Hematopoietic multipotent progenitor cell treated with erythropoietin and hydrocortisone succinate and interleukin-3 and kit ligand, for 6 days (in vitro differentiated cells): ENCODE results near the gene UFD1.

Experiments
- DNase-seq: peaks from one replicate; pipeline ENCODE4 v3.0.0-alpha.2; 2015

The UFD1 gene

GRCh38 chr22:19466848-19467752, 11.9 kb downstream of the UFD1 start:
- peak; percentile 16 for DNase-seq

- DNase-seq, result no peak
Measured at GRCh38 chr22:19466126-19466716, 12.8 kb downstream of the UFD1 start.

- no peak for DNase-seq
Measured at GRCh38 chr22:19464975-19465374, 14.0 kb downstream of the UFD1 start.

GRCh38 chr22:19464546-19464945, 14.4 kb downstream of the UFD1 start:
- no peak for DNase-seq

- no peak for DNase-seq
Measured at GRCh38 chr22:19463491-19464469, 15.2 kb downstream of the UFD1 start.

GRCh38 chr22:19463008-19463407, 16.0 kb downstream of the UFD1 start:
- DNase-seq, result no peak

- DNase-seq, result no peak
Measured at GRCh38 chr22:19461506-19461905, 17.5 kb downstream of the UFD1 start.

GRCh38 chr22:19460036-19460435, 19.0 kb downstream of the UFD1 start:
- no peak for DNase-seq

GRCh38 chr22:19457828-19458428, 21.1 kb downstream of the UFD1 start:
- DNase-seq, result no peak

GRCh38 chr22:19456541-19456940, 22.5 kb downstream of the UFD1 start:
- DNase-seq, result no peak

GRCh38 chr22:19455585-19456370, 23.2 kb downstream of the UFD1 start:
- no peak for DNase-seq

- DNase-seq, result no peak
Measured at GRCh38 chr22:19455033-19455432, 24.0 kb downstream of the UFD1 start.

GRCh38 chr22:19454156-19454555, 24.8 kb downstream of the UFD1 start:
- DNase-seq, result no peak

- no peak for DNase-seq
Measured at GRCh38 chr22:19453718-19454117, 25.3 kb downstream of the UFD1 start.

- DNase-seq, result no peak
Measured at GRCh38 chr22:19451570-19451969, 27.4 kb downstream of the UFD1 start.

- DNase-seq, result no peak
Measured at GRCh38 chr22:19450363-19451175, 28.4 kb downstream of the UFD1 start.

- DNase-seq, result no peak
Measured at GRCh38 chr22:19449422-19449767, 29.6 kb downstream of the UFD1 start.

GRCh38 chr22:19448739-19449421, 30.1 kb downstream of the UFD1 start:
- DNase-seq, result no peak

GRCh38 chr22:19448076-19448607, 30.9 kb downstream of the UFD1 start:
- DNase-seq, result peak; percentile 38
